ENCODE measurements around the gene ARSA. TPM values are rescaled to one million over a fixed set of nuclear protein-coding genes. Genes with fewer than 3 reads are reported as not detected.

The ARSA gene
- polyA plus RNA-seq, 1 donor (not counting 4 experiments of a cell fraction or from before 2014, with no cell fraction given), result 12.1 TPM

GRCh38 chr22:50665738-50666137 is 37.8 kb upstream of the ARSA start:
- Histone ChIP-seq H3K79me2 (ENCODE audit: control insufficient read depth, insufficient read depth, low read length) (no peaks in the 10 kb centered on the region), H3K9me3 (ENCODE audit: control insufficient read depth, low read depth, low read length) (no peaks in the 10 kb centered on the region), H3K9me1 (ENCODE audit: control insufficient read depth, extremely low read depth, insufficient read depth, low read length) (no peaks in the 10 kb centered on the region), H3K4me1 (ENCODE audit: control insufficient read depth, extremely low read depth, insufficient read depth, low read length) (no peaks in the 10 kb centered on the region), H3K4me2 (ENCODE audit: control insufficient read depth, extremely low read depth, insufficient read depth, low read depth, low read length) (no peak overlapping the region), H3K36me3 (ENCODE audit: control insufficient read depth in 2 of 2, extremely low read depth in 1 of 2, insufficient read depth in 2 of 2, low read length in 2 of 2) (no peaks in the 10 kb centered on the region), H4K20me1 (ENCODE audit: control insufficient read depth, extremely low read depth, insufficient read depth, low read length) (no peaks in the 10 kb centered on the region), H3K27ac (ENCODE audit: control insufficient read depth, insufficient read depth, low read length) (no peak overlapping the region), H3K27me3 (ENCODE audit: control insufficient read depth, extremely low read depth, insufficient read depth, low read length) (no peaks in the 10 kb centered on the region), H3K9ac (ENCODE audit: control insufficient read depth, extremely low read depth, insufficient read depth, low read length) (no peak overlapping the region), H2AFZ (ENCODE audit: control insufficient read depth, low read length) (no peak overlapping the region), H3K4me3 (ENCODE audit: control insufficient read depth in 2 of 3, extremely low read depth in 1 of 3, insufficient read depth in 2 of 3, low read depth in 1 of 3, low read length in 3 of 3) (no peak overlapping the region)
- DNase-seq (ENCODE audit: low read depth, low spot score) (no peak), FAIRE-seq (no peak)
- dilution Hi-C loops (cut with MboI; ENCODE audit: extremely low pct_ligation_motif_present, low sequenced_read_pairs), result no loop called here
- TF ChIP-seq CTCF (optimal IDR thresholded peaks at IDR 0.05 in 1 of 3, IDR thresholded peaks at IDR 0.05 in 1 of 3, conservative IDR thresholded peaks at IDR 0.05 in 1 of 3; ENCODE audit: extremely low read depth in 1 of 3, insufficient read depth in 2 of 3, low read length in 3 of 3) (no peak), EZH2 (IDR thresholded peaks at IDR 0.05; ENCODE audit: low read length) (no peak)

- TF ChIP-seq CTCF (optimal IDR thresholded peaks at IDR 0.05 in 1 of 3, IDR thresholded peaks at IDR 0.05 in 1 of 3, conservative IDR thresholded peaks at IDR 0.05 in 1 of 3; ENCODE audit: extremely low read depth in 1 of 3, insufficient read depth in 2 of 3, low read length in 3 of 3), result no peak
- no peak for TF ChIP-seq EZH2 (IDR thresholded peaks at IDR 0.05; ENCODE audit: low read length)
- no peak overlapping the region for H3K4me2 ChIP-seq (ENCODE audit: control insufficient read depth, extremely low read depth, insufficient read depth, low read depth, low read length)
- H2AFZ ChIP-seq (ENCODE audit: control insufficient read depth, low read length), result no peak overlapping the region
- H3K9me3 ChIP-seq (ENCODE audit: control insufficient read depth, low read depth, low read length), result no peaks in the 10 kb centered on the region
- H3K36me3 ChIP-seq (ENCODE audit: control insufficient read depth in 2 of 2, extremely low read depth in 1 of 2, insufficient read depth in 2 of 2, low read length in 2 of 2), result no peaks in the 10 kb centered on the region
- no peak overlapping the region for H3K9ac ChIP-seq (ENCODE audit: control insufficient read depth, extremely low read depth, insufficient read depth, low read length)
- DNase-seq (ENCODE audit: low read depth, low spot score) (no peak), FAIRE-seq (no peak)
- no peak overlapping the region for H3K27ac ChIP-seq (ENCODE audit: control insufficient read depth, insufficient read depth, low read length)
- H3K9me1 ChIP-seq (ENCODE audit: control insufficient read depth, extremely low read depth, insufficient read depth, low read length), result no peaks in the 10 kb centered on the region
- no peaks in the 10 kb centered on the region for H3K79me2 ChIP-seq (ENCODE audit: control insufficient read depth, insufficient read depth, low read length)
- no peak overlapping the region for H3K4me3 ChIP-seq (ENCODE audit: control insufficient read depth in 2 of 3, extremely low read depth in 1 of 3, insufficient read depth in 2 of 3, low read depth in 1 of 3, low read length in 3 of 3)
- no peaks in the 10 kb centered on the region for H3K4me1 ChIP-seq (ENCODE audit: control insufficient read depth, extremely low read depth, insufficient read depth, low read length)
- H3K27me3 ChIP-seq (ENCODE audit: control insufficient read depth, extremely low read depth, insufficient read depth, low read length), result no peaks in the 10 kb centered on the region
- dilution Hi-C loops (cut with MboI; ENCODE audit: extremely low pct_ligation_motif_present, low sequenced_read_pairs), result no loop called here
- H4K20me1 ChIP-seq (ENCODE audit: control insufficient read depth, extremely low read depth, insufficient read depth, low read length), result no peaks in the 10 kb centered on the region
Measured at GRCh38 chr22:50665212-50665611, 37.3 kb upstream of the ARSA start.

Data from keratinocyte (primary cell).